IPS-18a (cell line): ENCODE data around the gene NCKAP1.

Experiments
- H3K27ac ChIP-seq: one replicate; pipeline ENCODE4 v1.5.1; 2013; ENCODE audit warnings: low read length
- H3K27me3 ChIP-seq: one replicate; pipeline ENCODE4 v1.6.1; 2013; ENCODE audit warnings: mild to moderate bottlenecking, low read length; ENCODE audit not compliant: control insufficient read depth, insufficient read depth
- H3K36me3 ChIP-seq: one replicate; pipeline ENCODE4 v1.6.1; 2013; ENCODE audit warnings: low read depth, low read length; ENCODE audit not compliant: control insufficient read depth
- H3K4me1 ChIP-seq: one replicate; pipeline ENCODE4 v1.6.1; 2013; ENCODE audit warnings: low read depth, low read length; ENCODE audit not compliant: control insufficient read depth
- H3K4me3 ChIP-seq: one replicate; pipeline ENCODE4 v1.5.1; 2013; ENCODE audit warnings: low read length
- H3K9ac ChIP-seq: one replicate; pipeline ENCODE4 v1.6.1; 2013; ENCODE audit warnings: mild to moderate bottlenecking, low read length, moderate library complexity
- H3K9me3 ChIP-seq: one replicate; pipeline ENCODE4 v1.6.1; 2013; ENCODE audit warnings: low read depth, low read length; ENCODE audit not compliant: control insufficient read depth

The NCKAP1 gene

DNA sequence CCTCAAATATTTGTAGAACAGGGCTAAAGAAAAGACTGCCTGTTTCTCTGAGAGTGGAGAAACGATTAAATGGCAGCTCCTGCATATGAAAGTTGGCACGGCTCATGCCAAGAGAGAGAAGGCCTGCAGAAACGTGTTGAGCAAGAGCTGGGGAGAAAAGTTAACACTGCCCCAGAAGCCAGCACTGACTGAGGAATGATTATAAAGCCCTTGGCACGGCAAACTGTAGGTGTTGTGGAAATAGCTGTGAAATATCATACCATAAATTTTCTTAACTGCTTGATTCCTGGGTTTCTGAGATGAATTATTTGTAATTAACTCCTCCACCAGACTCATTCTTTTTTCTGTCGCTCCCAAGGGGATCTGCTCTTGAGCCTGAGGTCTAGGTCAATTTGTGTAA is 176.2 kb downstream of the NCKAP1 start:
- no peak overlapping the region for H3K4me3 ChIP-seq
- H3K36me3 ChIP-seq, result no peaks in the 10 kb centered on the region
- H3K27me3 ChIP-seq, result peaks cover 31% of the 10 kb centered on the region
- no peaks in the 10 kb centered on the region for H3K9me3 ChIP-seq
- H3K9ac ChIP-seq, result no peak overlapping the region
- no peaks in the 10 kb centered on the region for H3K4me1 ChIP-seq
- no peak overlapping the region for H3K27ac ChIP-seq

DNA sequence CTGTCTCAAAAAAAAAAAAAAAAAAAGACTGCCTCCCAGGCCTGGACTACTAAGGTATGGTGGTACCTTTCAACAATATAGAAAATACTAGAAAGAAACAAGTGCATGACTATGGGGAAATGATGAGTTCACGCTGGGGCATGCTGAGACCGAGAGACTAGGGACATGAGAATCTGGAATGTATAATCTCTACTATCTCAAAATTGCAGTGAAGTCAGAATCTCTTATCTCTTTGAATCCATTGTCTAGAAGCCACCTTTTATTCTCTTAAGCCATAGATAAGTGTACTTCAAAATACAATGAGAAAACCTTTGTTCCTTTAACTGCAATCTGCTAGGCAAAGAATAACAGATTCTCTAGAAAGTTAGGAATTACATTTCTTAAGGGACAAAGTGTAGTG is 177.4 kb downstream of the NCKAP1 start:
- H3K4me1 ChIP-seq, result no peaks in the 10 kb centered on the region
- H3K36me3 ChIP-seq, result no peaks in the 10 kb centered on the region
- H3K9ac ChIP-seq, result no peak overlapping the region
- H3K27me3 ChIP-seq, result peaks cover 18% of the 10 kb centered on the region
- H3K4me3 ChIP-seq, result no peak overlapping the region
- H3K9me3 ChIP-seq, result no peaks in the 10 kb centered on the region
- no peak overlapping the region for H3K27ac ChIP-seq
